HG03135 (cell line): Measurements from ENCODE around the gene IMMP2L.
A peak's percentile ranks its signal among the peaks of the same experiment; 100 is the strongest.

ENCODE experiments used
- ATAC-seq: cut with Tn5 transposase; IDR thresholded peaks from one replicate; pipeline ENCODE4 v1.9.1; 2021; ENCODE audit warnings: mild to moderate bottlenecking, moderate library complexity; ENCODE audit not compliant: unreplicated experiment

The IMMP2L gene

DNA sequence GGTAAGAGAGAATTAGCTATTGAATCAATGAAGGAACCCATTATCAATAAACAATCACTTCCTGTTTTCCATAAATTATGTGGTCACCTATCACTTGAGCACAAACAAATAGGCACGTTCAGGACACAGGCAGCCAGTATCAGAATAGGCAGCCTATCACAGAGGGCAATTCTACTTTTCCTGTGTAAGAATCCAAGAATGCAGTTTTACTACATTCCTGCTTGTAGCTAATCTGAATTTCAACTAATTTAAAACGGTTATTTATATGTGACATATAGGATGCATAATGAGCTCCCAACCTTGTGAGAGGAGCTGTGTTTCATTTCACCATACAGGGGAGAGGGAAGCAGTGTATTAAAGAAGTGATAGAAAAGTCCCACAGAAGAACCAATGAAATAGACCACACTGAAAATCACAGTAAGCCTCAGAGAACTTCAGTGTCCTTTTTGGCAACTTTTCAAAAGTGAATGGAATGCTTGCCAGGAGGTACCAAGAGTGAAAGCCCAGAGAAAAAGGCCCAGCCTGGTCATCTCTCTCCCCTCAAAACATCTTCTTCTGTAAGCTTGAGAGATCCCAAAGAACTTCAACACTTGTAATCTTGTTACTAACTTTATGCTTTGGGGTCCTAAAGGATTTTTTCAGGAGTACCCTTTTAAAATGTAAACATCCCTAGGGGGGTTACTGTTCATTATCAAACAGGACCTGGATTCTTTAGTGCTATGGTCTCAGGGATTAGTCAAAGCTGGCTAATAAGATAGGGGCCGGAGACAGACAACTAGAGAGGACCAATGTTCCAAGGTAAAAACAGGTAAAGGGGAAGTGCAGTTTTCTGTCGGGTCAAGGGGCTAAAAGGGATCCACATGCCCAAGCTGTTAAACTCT is 1.3 kb downstream of the IMMP2L start:
- ATAC-seq, result no peak

DNA sequence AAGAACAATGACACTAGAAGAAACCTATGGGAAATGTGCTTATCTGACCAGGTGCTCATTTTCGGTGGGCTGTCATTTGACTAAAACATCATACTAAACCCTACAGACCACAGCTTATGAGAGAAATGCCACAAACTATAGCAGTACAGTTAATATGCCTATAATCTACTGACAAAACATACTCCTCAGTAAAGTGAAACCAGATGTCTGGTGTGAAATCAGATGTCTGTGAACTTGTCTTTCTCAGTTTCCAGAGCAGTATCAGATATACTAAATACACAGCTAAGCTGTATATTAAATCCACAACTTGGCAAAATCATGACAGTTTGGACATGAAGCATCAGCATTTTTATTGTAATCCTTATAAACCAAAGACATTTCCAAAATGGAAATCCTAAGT is 3.3 kb downstream of the IMMP2L start:
- peak; percentile 56 for ATAC-seq

GRCh38 chr7:111556977-111557376 is 5.3 kb downstream of the IMMP2L start:
- ATAC-seq, result no peak

DNA sequence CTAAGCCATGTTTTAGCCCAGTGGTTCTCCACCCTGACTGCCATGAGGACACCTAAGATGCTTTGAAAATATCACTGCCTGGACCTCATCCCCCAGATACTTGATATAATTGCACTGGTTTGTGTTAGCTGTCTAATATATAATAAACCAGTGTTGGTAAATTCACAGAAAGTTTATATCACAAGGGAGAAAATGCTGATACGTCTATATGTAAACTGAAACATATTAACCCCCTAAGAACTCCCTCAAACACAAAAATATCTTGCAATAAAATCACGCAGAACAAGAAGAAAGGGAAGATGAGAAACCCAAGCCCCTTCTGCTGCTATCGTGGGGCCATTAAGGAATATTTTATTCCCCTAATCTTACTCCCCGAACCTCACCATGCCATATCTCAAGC is 8.2 kb downstream of the IMMP2L start:
- no peak for ATAC-seq

DNA sequence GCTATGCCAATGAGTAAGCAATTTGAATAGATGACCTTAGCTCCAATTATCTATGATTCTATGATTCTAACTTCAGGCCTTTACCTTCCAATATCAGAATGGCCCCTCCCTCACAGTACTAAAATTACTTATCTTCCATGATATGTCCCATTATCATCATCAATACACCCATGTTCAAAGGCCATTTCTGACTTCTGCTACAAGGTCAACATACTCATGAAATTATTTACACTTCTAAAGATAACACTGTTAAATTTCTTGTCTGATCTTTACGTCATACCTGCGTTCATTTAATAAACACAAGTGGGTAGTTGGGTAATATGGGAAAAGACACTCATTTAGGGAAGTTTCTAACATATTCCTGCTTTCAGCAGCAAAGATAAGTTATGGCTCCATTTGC is 21.2 kb downstream of the IMMP2L start:
- ATAC-seq, result no peak

GRCh38 chr7:111540199-111540815 is 22.0 kb downstream of the IMMP2L start:
- ATAC-seq, result no peak

- no peak for ATAC-seq
Observed at GRCh38 chr7:111537134-111537533, 25.2 kb downstream of the IMMP2L start.

GRCh38 chr7:111535142-111535870 is 27.0 kb downstream of the IMMP2L start:
- no peak for ATAC-seq

DNA sequence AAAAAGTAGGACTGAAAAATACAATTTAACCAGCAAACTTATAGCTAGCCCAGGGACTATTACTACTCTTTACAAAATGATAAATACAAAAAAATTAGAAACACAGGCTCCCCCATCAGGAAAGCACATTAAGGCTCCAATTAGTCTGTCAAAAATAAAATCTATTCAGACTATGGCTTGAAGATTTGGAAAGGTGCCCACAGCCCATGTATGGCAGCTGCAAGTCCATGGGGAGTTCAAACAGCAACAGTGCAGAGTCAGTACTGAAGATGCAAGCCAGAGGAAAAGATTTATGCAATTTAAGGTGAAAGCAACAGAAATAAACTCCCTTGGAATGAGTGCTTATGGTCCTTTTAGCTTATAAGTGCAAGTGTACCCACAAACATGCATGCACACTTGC is 29.7 kb downstream of the IMMP2L start:
- no peak for ATAC-seq

DNA sequence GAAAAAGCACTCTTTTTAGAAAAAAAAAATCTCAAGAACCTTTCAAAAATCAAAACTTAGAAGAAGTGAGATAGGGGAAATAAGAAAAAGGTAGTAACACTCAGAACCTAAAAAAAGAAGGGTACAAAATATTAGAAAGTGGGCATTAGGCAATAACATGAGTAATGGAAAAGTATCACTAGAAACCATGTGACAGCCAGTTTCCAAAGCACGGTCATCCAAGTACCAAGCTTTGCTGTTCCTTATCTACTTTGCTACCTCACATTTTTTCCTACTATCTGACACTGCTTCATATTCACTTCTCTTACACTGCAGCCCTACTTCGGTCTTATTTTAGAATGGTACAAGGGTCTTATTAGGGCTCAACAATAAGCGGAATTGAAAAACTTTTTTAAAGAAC is 30.3 kb downstream of the IMMP2L start:
- ATAC-seq, result no peak

GRCh38 chr7:111530356-111530668 is 32.0 kb downstream of the IMMP2L start:
- ATAC-seq, result no peak

- no peak for ATAC-seq
Observed at GRCh38 chr7:111529507-111530355, 32.6 kb downstream of the IMMP2L start.

GRCh38 chr7:111528331-111528730 is 34.0 kb downstream of the IMMP2L start:
- ATAC-seq, result peak; percentile 68

- peak; percentile 76 for ATAC-seq
Observed at GRCh38 chr7:111527545-111527944, 34.7 kb downstream of the IMMP2L start.

- no peak for ATAC-seq
Observed at GRCh38 chr7:111525100-111525499, 37.2 kb downstream of the IMMP2L start.

DNA sequence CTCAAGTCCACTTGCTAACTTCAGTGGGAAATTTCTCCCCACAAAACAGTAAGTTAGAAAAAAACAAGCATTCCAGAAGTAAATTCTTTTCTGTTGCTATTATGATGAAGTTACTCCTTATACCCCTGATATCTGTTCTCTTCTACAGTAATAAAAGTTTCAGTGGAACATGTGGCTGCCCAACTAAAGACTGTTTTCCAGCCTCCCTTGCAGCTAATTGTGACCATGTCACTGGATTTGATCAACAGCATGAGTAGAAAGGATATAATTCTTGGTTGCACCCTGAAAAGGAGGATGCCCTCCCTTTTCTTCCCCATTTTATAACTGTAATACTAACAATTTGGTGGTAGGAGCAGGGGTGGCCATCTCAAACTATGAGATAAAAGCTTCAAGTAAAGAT is 40.6 kb downstream of the IMMP2L start:
- ATAC-seq, result no peak

GRCh38 chr7:111518264-111518663 is 44.0 kb downstream of the IMMP2L start:
- ATAC-seq, result no peak

DNA sequence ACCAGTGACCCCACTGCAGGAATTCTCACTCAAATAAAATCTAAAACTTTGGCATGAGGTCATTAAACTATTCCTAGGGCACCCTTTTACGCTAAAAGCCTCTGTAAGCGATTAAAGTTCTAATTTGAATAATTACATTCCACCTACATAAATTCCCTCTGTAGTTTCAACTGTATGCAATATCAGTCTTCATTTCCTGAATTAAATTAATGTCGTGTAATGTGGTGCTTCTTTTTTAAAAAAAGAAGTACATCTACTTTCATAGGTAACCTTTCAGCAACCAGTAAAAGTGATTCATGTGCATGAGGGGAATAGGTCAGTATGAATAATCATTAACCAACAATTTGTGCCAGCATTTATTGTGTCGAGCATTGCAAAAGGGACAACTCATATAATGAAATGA is 44.7 kb downstream of the IMMP2L start:
- ATAC-seq, result no peak

GRCh38 chr7:111516612-111517011 is 45.7 kb downstream of the IMMP2L start:
- ATAC-seq, result no peak

DNA sequence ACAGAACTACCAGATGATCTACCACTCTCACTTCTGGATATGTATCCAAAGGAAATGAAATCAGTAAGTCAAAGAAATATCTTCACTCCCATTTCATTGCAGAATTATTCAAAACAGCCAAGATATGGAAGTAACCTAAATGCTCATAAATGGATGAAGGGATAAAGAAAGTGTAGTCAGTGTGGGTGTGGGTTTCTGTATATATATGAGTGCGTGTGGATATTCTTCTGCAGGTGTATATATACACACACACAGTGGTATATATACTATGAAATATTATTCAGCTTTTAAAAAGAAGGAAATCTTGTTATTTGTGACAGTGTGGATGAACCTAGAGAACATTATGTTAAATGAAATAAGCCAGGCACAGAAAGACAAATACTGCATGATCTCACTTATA is 48.7 kb downstream of the IMMP2L start:
- ATAC-seq, result no peak

DNA sequence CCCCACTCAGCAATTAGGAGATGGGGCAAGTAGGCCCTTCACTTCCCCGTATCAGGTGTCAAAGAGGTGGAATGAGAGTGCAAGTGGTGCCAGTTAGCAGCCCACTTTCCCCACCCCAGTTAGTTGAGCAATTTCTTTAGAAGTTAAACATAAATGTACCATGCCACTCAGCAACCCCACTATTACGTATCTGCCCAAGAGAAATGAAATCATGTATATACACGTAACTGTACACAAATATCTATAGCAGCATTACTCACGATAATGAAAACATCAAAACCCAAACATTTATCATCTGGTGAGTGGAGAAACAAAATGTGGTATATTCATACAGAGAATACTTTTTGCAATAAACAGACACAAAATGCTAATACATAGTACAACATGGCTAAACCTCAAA is 50.4 kb downstream of the IMMP2L start:
- ATAC-seq, result no peak
